CD4-positive, alpha-beta T cell treated with Interleukin-15 for 4 hours (primary cell): ENCODE results near the gene ARL11.
A peak's percentile ranks its signal among the peaks of the same experiment; 100 is the strongest.
"Not testable (repeated sequence)": the region's sequence is repeated elsewhere in the genome, so short reads cannot be mapped to it uniquely, and the experiment has no call there.

Source experiments
- DNase-seq: peaks from one replicate; pipeline ENCODE4 v3.0.0-alpha.2; 2020; ENCODE audit warnings: low spot score

The ARL11 gene

DNA sequence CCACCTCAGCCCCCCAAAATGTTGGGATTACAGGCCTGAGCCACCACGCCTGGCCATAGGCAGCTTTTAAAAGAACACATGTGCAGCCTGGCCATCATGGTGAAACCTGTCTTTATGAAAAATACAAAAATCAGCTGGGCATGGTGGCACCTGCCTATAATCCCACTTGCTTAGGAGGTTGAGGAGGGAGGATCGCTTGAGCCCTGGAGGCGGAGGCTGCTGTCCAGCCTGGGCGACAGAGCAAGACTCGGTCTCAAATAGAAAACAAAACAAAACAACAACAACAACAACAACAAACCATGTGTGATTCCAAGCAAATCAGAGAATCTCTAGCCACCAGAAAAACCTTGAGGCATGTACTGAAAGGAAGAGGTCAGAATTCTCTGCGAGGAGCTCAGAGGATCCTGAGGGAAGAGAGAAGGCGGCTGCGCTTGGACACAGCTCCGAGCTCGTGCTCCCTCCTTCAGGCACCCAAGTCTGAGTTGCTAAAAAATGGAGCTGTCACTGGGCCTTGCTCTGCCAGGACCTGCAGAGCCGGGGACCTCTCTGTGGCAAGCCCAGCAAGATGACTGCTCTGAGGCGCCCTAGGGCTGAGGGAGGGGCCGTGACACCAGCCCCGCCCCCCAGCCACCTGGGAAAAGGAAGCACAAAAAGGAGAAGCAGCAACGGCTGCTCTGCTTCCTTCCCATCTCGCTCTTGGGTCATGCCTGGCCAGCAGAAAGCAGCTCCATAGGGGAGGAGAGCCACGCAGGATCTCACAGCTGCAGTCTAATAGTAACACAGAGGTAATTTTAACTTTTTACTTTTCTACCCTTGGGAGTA is at the start of gene ARL11:
Gene ARL11, plus strand, starts transcription at position 677 of the 822 bp plus-strand sequence. CDS start 1,941 bp downstream, outside the sequence.
- DNase-seq, result peak; percentile 16

- no peak for DNase-seq
Observed at GRCh38 chr13:49579501-49579900, 48.8 kb upstream of the ARL11 start.

GRCh38 chr13:49580980-49581680 is 47.2 kb upstream of the ARL11 start:
- no peak for DNase-seq

DNA sequence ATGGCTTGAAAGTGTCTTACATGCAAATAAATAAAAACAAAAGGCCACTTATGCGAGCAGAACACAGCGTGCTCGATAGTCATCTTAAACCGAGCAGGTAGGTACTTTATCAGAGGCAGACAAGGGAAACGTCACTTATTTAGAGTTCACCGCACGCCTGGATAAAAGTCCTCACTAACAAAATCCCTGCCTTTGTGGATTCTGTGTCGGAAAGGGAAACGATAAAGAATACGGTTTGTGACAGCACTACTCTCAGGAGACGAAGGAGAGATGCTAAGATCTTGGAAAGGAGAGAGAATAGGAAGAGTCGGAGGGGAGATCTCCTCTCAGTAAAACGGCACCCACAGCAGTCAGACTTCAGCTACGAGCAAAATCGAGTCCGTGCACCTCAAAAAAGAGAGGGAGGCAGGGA is 43.5 kb upstream of the ARL11 start:
- DNase-seq, result peak; percentile 11

- peak; percentile 57 for DNase-seq
Observed at GRCh38 chr13:49585220-49586157, 42.8 kb upstream of the ARL11 start, which contains the start of gene RCBTB1. Gene RCBTB1, minus strand, starts transcription at chr13:49585558. Its CDS starts 18,279 bp downstream, at chr13:49567279.

DNA sequence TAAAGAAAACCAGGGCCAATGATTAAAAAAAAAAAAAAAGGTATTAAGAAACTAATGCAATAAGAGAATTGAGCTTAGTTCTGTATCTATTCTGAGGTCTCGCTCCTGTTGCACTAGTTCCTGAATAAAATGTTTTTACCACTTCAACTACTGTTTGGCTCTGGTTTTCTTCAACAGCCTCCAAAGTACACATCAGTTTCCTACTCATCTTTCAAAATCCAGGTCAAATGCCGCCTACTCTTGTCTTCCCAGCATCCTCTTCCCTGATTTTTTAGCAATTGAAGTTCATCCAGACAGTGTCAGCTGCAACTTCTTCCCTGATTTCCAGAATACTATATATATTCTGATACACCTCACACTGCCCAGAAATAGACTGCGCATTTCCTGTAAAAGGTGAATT is 41.6 kb upstream of the ARL11 start:
- DNase-seq, result no peak

DNA sequence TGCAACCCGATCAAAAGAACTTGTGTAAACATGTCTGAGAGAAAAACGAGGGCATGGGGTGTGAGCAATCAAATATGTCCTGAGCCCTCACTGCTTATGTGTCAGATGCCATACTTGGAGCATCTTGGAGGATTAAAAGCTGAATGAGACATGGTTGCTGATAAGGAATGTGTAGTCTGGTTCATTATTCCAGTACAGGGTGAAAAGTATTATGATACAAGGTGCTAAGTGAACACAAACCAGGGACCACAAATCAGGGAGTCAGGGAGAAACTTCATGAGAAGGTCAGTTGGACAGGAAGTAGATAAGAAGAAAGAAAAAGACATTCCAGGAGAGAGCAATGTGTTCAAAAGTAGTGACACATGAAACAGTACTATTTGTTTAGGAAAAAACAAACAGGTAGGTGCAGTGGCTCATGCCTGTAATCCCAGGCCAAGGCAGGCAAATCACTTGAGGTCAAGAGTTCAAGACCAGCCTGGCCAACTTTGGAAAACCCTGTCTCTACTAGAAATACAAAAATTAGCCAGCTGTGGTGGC is 40.9 kb upstream of the ARL11 start:
- DNase-seq, result no peak

DNA sequence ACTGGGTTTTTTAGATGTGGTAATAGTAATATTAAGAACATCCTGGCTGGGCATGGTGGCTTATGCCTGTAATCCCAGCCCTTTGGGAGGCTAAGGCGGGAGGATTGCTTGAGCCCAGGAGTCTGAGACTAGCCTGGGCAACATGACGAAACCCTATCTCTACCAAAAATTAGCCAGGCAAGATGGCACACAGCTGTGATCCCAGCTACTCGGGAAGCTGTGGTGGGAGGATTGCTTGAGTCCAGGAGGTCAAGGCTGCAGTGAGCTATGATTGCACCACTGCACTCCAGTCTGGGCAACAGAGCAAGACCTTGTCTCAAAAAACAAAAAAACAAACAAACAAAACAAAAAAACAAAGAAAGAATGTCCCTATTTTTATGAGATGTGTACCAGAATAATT is 37.6 kb upstream of the ARL11 start:
- not testable (repeated sequence) for DNase-seq

- DNase-seq, result not testable (repeated sequence)
Observed at GRCh38 chr13:49593876-49594275, 34.4 kb upstream of the ARL11 start.

GRCh38 chr13:49594576-49594975 is 33.7 kb upstream of the ARL11 start:
- no peak for DNase-seq

DNA sequence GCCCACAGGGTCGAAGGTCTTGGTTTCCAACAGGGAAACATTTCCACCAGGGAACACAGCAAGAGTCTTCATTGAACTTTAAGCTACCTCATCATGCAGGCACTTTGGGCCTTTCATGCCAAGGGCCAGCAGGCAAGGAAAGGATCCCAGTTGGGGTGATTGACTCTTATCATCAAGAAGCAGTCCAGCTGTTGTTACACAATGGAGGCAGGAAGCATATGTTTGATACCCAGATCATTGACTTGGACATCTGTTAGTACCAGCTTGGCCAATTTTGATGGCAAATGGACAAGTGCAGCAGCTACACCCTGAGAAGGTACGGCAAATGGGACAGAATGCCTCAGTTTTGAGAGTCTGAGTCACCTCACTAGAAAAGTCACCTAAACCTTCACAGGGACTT is 32.1 kb upstream of the ARL11 start:
- no peak for DNase-seq

- no peak for DNase-seq
Observed at GRCh38 chr13:49597043-49597641, 31.2 kb upstream of the ARL11 start.

- no peak for DNase-seq
Observed at GRCh38 chr13:49602005-49602404, 26.3 kb upstream of the ARL11 start.

DNA sequence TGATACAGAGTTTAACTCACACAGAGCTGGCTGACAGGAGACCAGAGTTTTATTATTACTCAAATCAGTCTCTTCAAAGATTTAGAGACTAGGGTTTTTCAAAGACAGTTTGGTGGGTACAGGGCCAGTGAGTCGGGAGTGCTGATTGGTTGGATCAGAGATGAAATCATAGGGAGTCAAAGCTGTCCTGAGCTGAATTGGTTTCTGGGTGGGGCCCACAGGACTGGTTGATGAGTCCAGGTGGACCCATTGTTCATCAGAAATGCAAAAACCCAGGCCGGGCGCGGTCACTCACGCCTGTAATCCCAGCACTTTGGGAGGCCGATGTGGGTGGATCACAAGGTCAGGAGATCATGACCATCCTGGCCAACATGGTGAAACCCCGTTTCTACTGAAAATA is 25.7 kb upstream of the ARL11 start:
- not testable (repeated sequence) for DNase-seq

DNA sequence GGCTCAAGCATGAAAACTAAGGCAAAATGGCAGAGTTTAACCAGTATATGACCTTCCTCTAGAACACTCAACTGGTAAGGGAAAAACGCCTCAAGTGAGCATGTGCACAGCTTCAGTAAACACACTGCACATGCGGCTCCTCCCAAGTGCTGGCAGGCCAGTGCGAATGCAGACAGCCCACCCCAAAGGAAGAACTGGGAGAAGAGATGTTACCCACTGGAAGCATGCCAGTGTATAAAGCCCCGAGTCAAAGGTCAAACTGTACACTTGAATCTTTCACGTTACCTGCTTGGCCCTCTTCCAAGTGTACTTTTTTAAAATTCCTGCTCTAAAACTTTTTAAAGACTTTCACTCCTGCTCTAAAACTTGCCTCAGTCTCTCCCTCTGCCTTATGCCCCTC is 23.7 kb upstream of the ARL11 start:
- no peak for DNase-seq

- DNase-seq, result peak; percentile 85
Observed at GRCh38 chr13:49606747-49607648, 21.3 kb upstream of the ARL11 start.

DNA sequence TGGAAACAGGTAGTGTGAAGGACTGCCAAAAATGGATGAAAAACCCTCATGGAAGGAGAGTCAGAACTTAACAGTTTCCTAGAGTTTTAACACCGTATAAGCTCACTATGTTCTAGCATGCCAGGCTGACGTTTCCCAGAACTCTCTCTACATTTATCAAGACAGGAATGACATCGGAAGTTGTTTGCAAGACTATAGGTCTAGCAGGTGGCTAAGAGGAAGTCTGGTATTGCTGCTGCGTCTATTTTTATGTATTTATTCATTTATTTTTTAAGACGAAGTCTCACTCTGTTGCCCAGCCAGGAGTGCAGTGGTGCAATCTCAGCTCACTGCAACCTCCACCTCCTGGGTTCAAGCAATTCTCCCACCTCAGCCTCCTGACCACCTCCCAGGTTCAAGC is 20.5 kb upstream of the ARL11 start:
- no peak for DNase-seq

GRCh38 chr13:49608651-49609331 is 19.5 kb upstream of the ARL11 start:
- no peak for DNase-seq

DNA sequence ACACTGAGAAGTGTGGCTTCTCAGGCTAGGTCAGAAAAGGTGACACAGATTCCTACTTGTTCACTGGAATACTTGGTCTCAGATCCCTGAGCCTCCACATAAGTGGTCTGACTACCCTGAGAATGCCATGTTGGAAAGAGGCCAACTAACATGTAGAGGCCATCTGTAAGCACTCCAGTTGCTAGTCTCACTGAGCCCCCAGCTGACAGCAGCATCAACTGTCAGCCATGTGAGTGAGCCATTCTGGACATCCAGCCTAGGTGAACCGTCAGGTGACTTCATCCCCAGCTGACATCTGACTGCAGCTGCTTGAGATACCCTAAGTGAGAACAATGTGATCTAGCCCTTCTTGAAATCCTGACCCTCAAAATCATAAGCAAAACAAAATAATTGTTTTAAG is 18.1 kb upstream of the ARL11 start:
- no peak for DNase-seq

- DNase-seq, result not testable (repeated sequence)
Observed at GRCh38 chr13:49612042-49612441, 16.3 kb upstream of the ARL11 start.
